Adrenal gland (tissue), 12 donors: ENCODE results near the gene NTF3. TPM values are rescaled to one million over a fixed set of nuclear protein-coding genes. Genes with fewer than 3 reads are reported as not detected.

Source experiments
- DNase-seq, 7 donors: peaks; one replicate each; pipeline ENCODE4 v3.0.0-alpha.2; 2019 to 2020
- H3K27ac ChIP-seq, 5 donors: fragments of 200-600 bp; sonication (generic) in 4 of 5; 1 replicate in 3 of 5; 2 replicates in 2 of 5; pipeline versions ENCODE4 v1.5.1 to v1.8.0; 2016 to 2020; ENCODE audit warnings: mild to moderate bottlenecking in 1 of 5
- H3K27me3 ChIP-seq: fragments of 200-600 bp; 2 replicates; pipeline ENCODE4 v1.8.0; 2021
- H3K36me3 ChIP-seq, 2 donors: fragments of 200-600 bp; replicated peaks in 1 of 2; 1 replicate in 1 of 2; 2 replicates in 1 of 2; pipeline versions ENCODE4 v1.5.1 to v1.8.0; 2018 to 2022
- H3K4me1 ChIP-seq, 2 donors: fragments of 200-600 bp; replicated peaks in 1 of 2; 1 replicate in 1 of 2; 2 replicates in 1 of 2; pipeline versions ENCODE4 v1.5.1 to v1.8.0; 2018 to 2021
- H3K4me3 ChIP-seq, 4 donors: fragments of 200-600 bp; sonication (generic) in 3 of 4; one replicate each; pipeline ENCODE4 v1.5.1; 2016 to 2018
- H3K9me3 ChIP-seq, 3 donors: fragments of 200-600 bp; sonication (generic) in 1 of 3; replicated peaks in 1 of 3; 1 replicate in 2 of 3; 2 replicates in 1 of 3; pipeline versions ENCODE4 v1.5.1 to v1.8.0; 2016 to 2021
- CTCF ChIP-seq, 6 experiments: fragments of 450-650 bp in 4 of 6; fragments of 200-600 bp in 2 of 6; sonication (generic) in 1 of 6; IDR thresholded peaks; 1 replicate in 5 of 6; 2 replicates in 1 of 6; pipeline versions ENCODE4 v1.5.1 to v1.8.0; 2016 to 2021; ENCODE audit warnings: antibody characterized with exemption in 6 of 6, mild to moderate bottlenecking in 2 of 6, moderate library complexity in 1 of 6
- POLR2A ChIP-seq, 2 donors: fragments of 450-650 bp; IDR thresholded peaks; one replicate each; pipeline ENCODE4 v1.6.1; 2017; ENCODE audit warnings: antibody characterized with exemption in 2 of 2, mild to moderate bottlenecking in 2 of 2, moderate library complexity in 1 of 2
- WGBS, 4 donors: extraction: QIAGEN DNeasy Blood & Tissue Kit in 2 of 4; methylation state at CpG; one replicate each; pipeline versions ENCODE4 v1.1.5 to v1.1.7; 2013 to 2017; 5-methylcytosine and 5-hydroxymethylcytosine counted together
- intact Hi-C, 2 donors: fragments of 100-400 bp; cut with DNase I; formaldehyde crosslinking; loops; one replicate each; pipeline versions ENCODE4 v1.14.1 to v1.15.0; 2022 to 2023
- polyA plus RNA-seq, 3 donors: library from polyadenylated mRNA; stranded (reverse); fragments of 200-250 nt in 2 of 3; fragments of 350-450 nt in 1 of 3; fragmentation: Illumina TruSeq in 1 of 3; extraction: RNeasy Lipid Tissue Mini Kit (QIAGEN cat#74804) in 1 of 3; gene quantifications; one replicate each; pipeline ENCODE4 v1.2.3, GENCODE V29; 2013 to 2014
- total RNA-seq, 9 donors: library from RNA; depleted of rRNA in 4 of 9; stranded (reverse); fragments of >200 nt in 4 of 9; fragments of 120-200 nt in 1 of 9; fragmentation: NEBNext Ultra II Directional in 1 of 9; extraction: Animal tissue kit (Norgen Biotek cat#: 25700) in 1 of 9; gene quantifications; one replicate each; pipeline versions ENCODE4 v1.1.0 to v1.2.4, GENCODE V29; 2013 to 2023
- donor health status: healthy with polysubstance abuse.
- donor health status: Bipolar disorder and iron deficiency.
- donor health status: DM: yes; HTN: yes; CAD: no.
- donor health status: DM: no; HTN: no; CAD: no.
- donor health status: DM: no; HTN: no; CAD: no.
- donor health status: DM: yes; HTN: yes; CAD: no.

Gene NTF3
- total and polyA plus RNA-seq, 12 donors, result 0.28 to 2.9 (median 0.73) TPM; not detected in 2

DNA sequence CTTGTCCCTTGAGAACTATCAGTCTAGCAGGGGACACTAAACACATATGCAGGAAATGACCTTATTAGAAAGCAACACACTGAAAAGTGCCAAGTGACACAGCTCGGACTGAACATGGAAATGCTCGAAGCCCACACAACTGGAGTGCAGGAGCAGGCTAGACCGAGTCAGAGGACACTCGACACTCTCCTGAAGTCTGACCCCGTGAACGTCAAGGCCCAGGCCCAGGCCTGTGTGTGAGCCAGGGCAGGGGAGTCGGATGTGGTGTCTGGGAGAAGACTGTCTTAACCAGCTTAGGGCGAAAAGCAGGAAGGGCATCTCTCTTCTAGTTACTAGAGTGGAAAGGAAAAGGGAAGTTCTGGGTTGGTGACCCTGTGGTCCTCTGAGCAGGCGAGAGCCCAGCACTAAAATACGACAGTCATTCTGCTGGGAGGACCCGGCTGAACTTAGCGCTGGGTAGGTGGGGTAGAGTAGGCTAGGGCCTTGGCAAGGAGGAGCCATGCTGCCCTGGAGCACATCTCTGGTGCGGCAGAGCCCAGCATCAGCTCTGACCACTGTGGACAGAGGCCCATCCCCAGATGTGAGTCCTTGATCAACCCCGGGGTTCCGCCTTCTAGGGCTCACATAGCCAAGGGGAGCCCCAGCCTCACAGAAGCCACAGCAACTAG, 93.0 kb downstream of the NTF3 start:
- Histone ChIP-seq H3K36me3 (no peaks in the 10 kb centered on the region), H3K27ac (no peak overlapping the region), H3K27me3 (no peaks in the 10 kb centered on the region), H3K9me3 (no peaks in the 10 kb centered on the region), H3K4me1 (no peaks in the 10 kb centered on the region), H3K4me3 (no peak overlapping the region)
- WGBS, 4 donors, result 68 to 80% (median 77%) methylated on average over 12 to 15 of the region's 15 CpGs
- intact Hi-C loops, result no loop called here
- TF ChIP-seq POLR2A (IDR thresholded peaks at IDR 0.05) (no peak), CTCF (IDR thresholded peaks at IDR 0.05) (no peak)
- DNase-seq, result no peak

GRCh38 chr12:5525783-5526367, 94.0 kb downstream of the NTF3 start:
- H3K27ac ChIP-seq, result no peak overlapping the region
- no peak for TF ChIP-seq POLR2A (IDR thresholded peaks at IDR 0.05)
- TF ChIP-seq CTCF (IDR thresholded peaks at IDR 0.05), result no peak
- WGBS, 4 donors, result 71 to 83% (median 79%) methylated on average over 4 of the region's 4 CpGs

GRCh38 chr12:5533368-5533767, 101.5 kb downstream of the NTF3 start:
- Histone ChIP-seq H3K27me3 (no peaks in the 10 kb centered on the region), H3K36me3 (no peaks in the 10 kb centered on the region), H3K27ac (no peak overlapping the region), H3K4me1 (no peaks in the 10 kb centered on the region), H3K4me3 (no peak overlapping the region), H3K9me3 (no peaks in the 10 kb centered on the region)
- TF ChIP-seq POLR2A (IDR thresholded peaks at IDR 0.05) (no peak), CTCF (IDR thresholded peaks at IDR 0.05) (no peak)
- intact Hi-C loops, result no loop called here
- 57 to 67% (median 63%) methylated on average over 3 of the region's 3 CpGs for WGBS, 4 donors
- DNase-seq, result no peak

More at GRCh38 chr12:5525783-5526367, 94.0 kb downstream of the NTF3 start:
- no peak overlapping the region for H3K4me3 ChIP-seq
- DNase-seq, result no peak
- no peaks in the 10 kb centered on the region for H3K4me1 ChIP-seq
- H3K36me3 ChIP-seq, result no peaks in the 10 kb centered on the region
- H3K27me3 ChIP-seq, result no peaks in the 10 kb centered on the region
- no peaks in the 10 kb centered on the region for H3K9me3 ChIP-seq
- intact Hi-C loops, result no loop called here

- Histone ChIP-seq H3K4me3 (no peak overlapping the region), H3K4me1 (no peaks in the 10 kb centered on the region), H3K36me3 (no peaks in the 10 kb centered on the region), H3K27me3 (no peaks in the 10 kb centered on the region), H3K9me3 (no peaks in the 10 kb centered on the region), H3K27ac (no peak overlapping the region)
- WGBS, 4 donors, result 67 to 83% (median 76%) methylated on average over 9 to 10 of the region's 10 CpGs
- TF ChIP-seq CTCF (IDR thresholded peaks at IDR 0.05), result no peak
- no peak for TF ChIP-seq POLR2A (IDR thresholded peaks at IDR 0.05)
- intact Hi-C loops, result no loop called here
- DNase-seq, result no peak
Observed at GRCh38 chr12:5534426-5535199, 102.7 kb downstream of the NTF3 start.
